Measurements from ENCODE around the gene SEPHS2.
A peak's percentile ranks its signal among the peaks of the same experiment; 100 is the strongest.

The SEPHS2 gene

DNA sequence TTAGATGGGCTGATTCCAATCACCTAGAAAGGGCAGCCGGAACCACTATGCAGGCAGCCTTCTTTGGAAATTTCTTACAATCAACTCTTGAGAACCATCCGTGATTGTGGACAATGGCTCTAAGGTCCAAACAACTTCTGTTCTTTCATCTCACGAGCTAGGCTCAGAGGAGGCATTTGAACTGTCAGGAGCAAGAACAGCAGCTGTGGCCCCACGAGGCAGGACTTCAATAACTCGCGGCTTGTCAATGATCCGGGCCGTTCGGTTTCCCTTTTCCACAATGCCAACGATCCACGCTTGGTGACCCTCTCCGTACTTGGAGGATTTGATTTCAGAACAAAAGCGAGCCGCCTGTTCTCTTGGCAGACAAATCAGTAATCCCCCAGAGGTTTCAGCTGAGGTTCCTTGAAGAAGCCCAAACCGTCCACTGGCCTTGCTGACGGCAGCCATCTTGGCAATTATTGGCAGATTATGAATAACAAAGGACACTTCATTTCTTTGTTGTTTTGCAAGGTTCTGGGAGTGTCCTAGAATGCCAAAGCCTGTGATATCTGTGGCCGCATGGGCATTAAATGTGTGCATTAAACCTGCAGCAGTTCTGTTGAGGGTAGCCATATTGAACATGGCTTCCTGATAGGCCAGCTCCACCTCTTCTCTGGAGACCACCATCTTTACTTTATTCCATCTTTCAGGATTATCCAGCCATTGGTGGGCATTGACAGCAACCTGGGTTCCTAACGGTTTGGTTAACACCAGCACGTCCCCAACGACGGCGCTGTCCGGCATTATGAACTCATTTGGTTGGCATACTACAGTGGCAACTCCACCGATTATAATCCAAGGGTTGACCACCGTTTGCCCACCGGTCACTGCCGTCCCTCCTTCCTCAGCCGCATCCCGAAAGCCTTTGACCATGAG lies 1.2 kb downstream of the SEPHS2 start:
- H3K27me3 ChIP-seq (replicated peaks; ENCODE audit: control insufficient read depth, insufficient read depth, low read length): no peaks in the 10 kb centered on the region
- DNase-seq (ENCODE audit: low read depth): no peak
- H3K36me3 ChIP-seq (ENCODE audit: control insufficient read depth, insufficient read depth, low read length, severe bottlenecking): peaks cover 15% of the 10 kb centered on the region
- no peaks in the 10 kb centered on the region for H3K9me3 ChIP-seq (ENCODE audit: control insufficient read depth, low read length)
- peak overlapping the region; percentile 98 for H3K9ac ChIP-seq (ENCODE audit: low read length)
- peak overlapping the region; percentile 91 for H3K4me3 ChIP-seq (ENCODE audit: low read length)
- peaks cover 25% of the 10 kb centered on the region for H3K4me1 ChIP-seq (ENCODE audit: control insufficient read depth, insufficient read depth, low read length)

GRCh38 chr16:30443631-30444030 lies 2.0 kb downstream of the SEPHS2 start:
- Histone ChIP-seq H3K4me1 (ENCODE audit: control insufficient read depth, insufficient read depth, low read length) (peaks cover 25% of the 10 kb centered on the region), H3K9ac (ENCODE audit: low read length) (no peak overlapping the region), H3K27me3 (replicated peaks; ENCODE audit: control insufficient read depth, insufficient read depth, low read length) (no peaks in the 10 kb centered on the region), H3K4me3 (ENCODE audit: low read length) (peak overlapping the region; percentile 91), H3K9me3 (ENCODE audit: control insufficient read depth, low read length) (no peaks in the 10 kb centered on the region), H3K36me3 (ENCODE audit: control insufficient read depth, insufficient read depth, low read length, severe bottlenecking) (peaks cover 15% of the 10 kb centered on the region)
- DNase-seq (ENCODE audit: low read depth): no peak

GRCh38 chr16:30439720-30440348 lies 5.8 kb downstream of the SEPHS2 start:
- Histone ChIP-seq H3K4me1 (ENCODE audit: control insufficient read depth, insufficient read depth, low read length) (peaks cover 18% of the 10 kb centered on the region), H3K27me3 (replicated peaks; ENCODE audit: control insufficient read depth, insufficient read depth, low read length) (no peaks in the 10 kb centered on the region), H3K4me3 (ENCODE audit: low read length) (no peak overlapping the region), H3K36me3 (ENCODE audit: control insufficient read depth, insufficient read depth, low read length, severe bottlenecking) (peaks cover 15% of the 10 kb centered on the region), H3K9ac (ENCODE audit: low read length) (no peak overlapping the region), H3K9me3 (ENCODE audit: control insufficient read depth, low read length) (no peaks in the 10 kb centered on the region)
- no peak for DNase-seq (ENCODE audit: low read depth)

DNA sequence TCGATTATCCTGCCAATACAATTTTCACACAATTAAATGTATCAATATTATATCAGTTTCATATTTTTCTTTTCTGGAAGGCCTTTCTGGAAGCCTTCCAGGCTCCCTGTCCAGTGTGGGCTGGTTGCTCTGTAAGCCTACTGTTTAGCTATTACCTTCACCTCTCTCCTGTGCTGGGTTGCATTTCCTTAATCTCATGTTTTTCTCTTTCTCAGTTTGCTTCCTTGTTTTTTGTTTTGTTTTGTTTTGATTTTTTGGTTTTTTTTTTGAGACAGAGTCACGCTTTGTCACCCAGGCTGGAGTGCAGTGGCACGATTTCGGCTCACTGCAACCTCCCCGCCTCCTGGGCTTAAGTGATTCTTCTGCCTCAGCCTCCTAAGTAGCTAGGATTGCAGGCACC lies 6.8 kb downstream of the SEPHS2 start:
- H3K4me3 ChIP-seq (ENCODE audit: low read length): no peak overlapping the region
- H3K9me3 ChIP-seq (ENCODE audit: control insufficient read depth, low read length): no peaks in the 10 kb centered on the region
- H3K9ac ChIP-seq (ENCODE audit: low read length): no peak overlapping the region
- peaks cover 8% of the 10 kb centered on the region for H3K4me1 ChIP-seq (ENCODE audit: control insufficient read depth, insufficient read depth, low read length)
- no peaks in the 10 kb centered on the region for H3K27me3 ChIP-seq (replicated peaks; ENCODE audit: control insufficient read depth, insufficient read depth, low read length)
- H3K36me3 ChIP-seq (ENCODE audit: control insufficient read depth, insufficient read depth, low read length, severe bottlenecking): peaks cover 10% of the 10 kb centered on the region
- no peak for DNase-seq (ENCODE audit: low read depth)

DNA sequence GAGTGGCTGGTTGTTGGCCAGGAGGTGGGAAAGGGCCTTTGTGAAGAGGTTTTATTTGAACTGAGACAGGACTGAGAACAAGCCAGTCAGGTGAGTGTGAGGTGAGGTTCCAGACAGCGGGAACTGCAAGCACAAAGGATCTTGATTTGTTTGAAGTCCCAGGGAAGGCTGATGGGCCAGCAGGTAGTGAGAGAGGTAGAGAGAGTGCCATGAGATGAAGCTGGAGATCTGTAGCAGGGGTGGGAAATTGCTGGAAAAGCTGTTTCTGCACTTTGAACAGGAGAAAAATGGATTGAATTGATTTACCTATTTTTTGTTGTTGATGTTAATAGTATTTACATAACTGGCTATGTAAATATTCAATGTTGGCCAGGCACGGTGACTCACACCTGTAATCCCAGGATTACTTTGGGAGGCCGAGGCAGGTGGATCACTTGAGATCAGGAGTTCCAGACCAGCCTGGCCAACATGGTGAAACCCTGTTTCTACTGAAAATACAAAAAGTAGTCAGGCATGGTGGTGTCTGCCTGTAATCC lies 8.1 kb downstream of the SEPHS2 start:
- H3K27me3 ChIP-seq (replicated peaks; ENCODE audit: control insufficient read depth, insufficient read depth, low read length): no peaks in the 10 kb centered on the region
- H3K36me3 ChIP-seq (ENCODE audit: control insufficient read depth, insufficient read depth, low read length, severe bottlenecking): no peaks in the 10 kb centered on the region
- H3K9ac ChIP-seq (ENCODE audit: low read length): no peak overlapping the region
- H3K4me1 ChIP-seq (ENCODE audit: control insufficient read depth, insufficient read depth, low read length): no peaks in the 10 kb centered on the region
- no peaks in the 10 kb centered on the region for H3K9me3 ChIP-seq (ENCODE audit: control insufficient read depth, low read length)
- H3K4me3 ChIP-seq (ENCODE audit: low read length): no peak overlapping the region
- no peak for DNase-seq (ENCODE audit: low read depth)

- H3K36me3 ChIP-seq (ENCODE audit: control insufficient read depth, insufficient read depth, low read length, severe bottlenecking): no peaks in the 10 kb centered on the region
- no peak overlapping the region for H3K9ac ChIP-seq (ENCODE audit: low read length)
- no peak overlapping the region for H3K4me3 ChIP-seq (ENCODE audit: low read length)
- DNase-seq (ENCODE audit: low read depth): no peak
- no peaks in the 10 kb centered on the region for H3K27me3 ChIP-seq (replicated peaks; ENCODE audit: control insufficient read depth, insufficient read depth, low read length)
- peaks cover 7% of the 10 kb centered on the region for H3K4me1 ChIP-seq (ENCODE audit: control insufficient read depth, insufficient read depth, low read length)
- no peaks in the 10 kb centered on the region for H3K9me3 ChIP-seq (ENCODE audit: control insufficient read depth, low read length)
Observed at GRCh38 chr16:30434852-30435251, 10.8 kb downstream of the SEPHS2 start.

GRCh38 chr16:30430428-30430970 lies 15.2 kb downstream of the SEPHS2 start:
- H3K36me3 ChIP-seq (ENCODE audit: control insufficient read depth, insufficient read depth, low read length, severe bottlenecking): no peaks in the 10 kb centered on the region
- H3K4me1 ChIP-seq (ENCODE audit: control insufficient read depth, insufficient read depth, low read length): peaks cover 16% of the 10 kb centered on the region
- DNase-seq (ENCODE audit: low read depth): no peak
- H3K4me3 ChIP-seq (ENCODE audit: low read length): peak overlapping the region; percentile 87
- peak overlapping the region; percentile 79 for H3K9ac ChIP-seq (ENCODE audit: low read length)
- no peaks in the 10 kb centered on the region for H3K9me3 ChIP-seq (ENCODE audit: control insufficient read depth, low read length)
- no peaks in the 10 kb centered on the region for H3K27me3 ChIP-seq (replicated peaks; ENCODE audit: control insufficient read depth, insufficient read depth, low read length)

- Histone ChIP-seq H3K4me1 (ENCODE audit: control insufficient read depth, insufficient read depth, low read length) (peaks cover 16% of the 10 kb centered on the region), H3K36me3 (ENCODE audit: control insufficient read depth, insufficient read depth, low read length, severe bottlenecking) (no peaks in the 10 kb centered on the region)
- DNase-seq (ENCODE audit: low read depth): peak; percentile 99
Observed at GRCh38 chr16:30429678-30430427, 15.8 kb downstream of the SEPHS2 start, which contains the start of gene DCTPP1. DCTPP1 (minus strand) TSS chr16:30430030; CDS start chr16:30429980, 50 bp downstream.

GRCh38 chr16:30429418-30429677 lies 16.3 kb downstream of the SEPHS2 start:
- peaks cover 1% of the 10 kb centered on the region for H3K36me3 ChIP-seq (ENCODE audit: control insufficient read depth, insufficient read depth, low read length, severe bottlenecking)
- H3K9me3 ChIP-seq (ENCODE audit: control insufficient read depth, low read length): no peaks in the 10 kb centered on the region
- H3K4me3 ChIP-seq (ENCODE audit: low read length): peak overlapping the region; percentile 87
- DNase-seq (ENCODE audit: low read depth): no peak
- peak overlapping the region; percentile 79 for H3K9ac ChIP-seq (ENCODE audit: low read length)
- H3K27me3 ChIP-seq (replicated peaks; ENCODE audit: control insufficient read depth, insufficient read depth, low read length): no peaks in the 10 kb centered on the region
- peaks cover 16% of the 10 kb centered on the region for H3K4me1 ChIP-seq (ENCODE audit: control insufficient read depth, insufficient read depth, low read length)

More at GRCh38 chr16:30429678-30430427, 15.8 kb downstream of the SEPHS2 start, which contains the start of gene DCTPP1:
- H3K9ac ChIP-seq (ENCODE audit: low read length): peak within 1 kb of the TSS; percentile 79
- no peaks in the 10 kb centered on the region for H3K9me3 ChIP-seq (ENCODE audit: control insufficient read depth, low read length)
- no peaks in the 10 kb centered on the region for H3K27me3 ChIP-seq (replicated peaks; ENCODE audit: control insufficient read depth, insufficient read depth, low read length)
- peak within 1 kb of the TSS; percentile 87 for H3K4me3 ChIP-seq (ENCODE audit: low read length)

DNA sequence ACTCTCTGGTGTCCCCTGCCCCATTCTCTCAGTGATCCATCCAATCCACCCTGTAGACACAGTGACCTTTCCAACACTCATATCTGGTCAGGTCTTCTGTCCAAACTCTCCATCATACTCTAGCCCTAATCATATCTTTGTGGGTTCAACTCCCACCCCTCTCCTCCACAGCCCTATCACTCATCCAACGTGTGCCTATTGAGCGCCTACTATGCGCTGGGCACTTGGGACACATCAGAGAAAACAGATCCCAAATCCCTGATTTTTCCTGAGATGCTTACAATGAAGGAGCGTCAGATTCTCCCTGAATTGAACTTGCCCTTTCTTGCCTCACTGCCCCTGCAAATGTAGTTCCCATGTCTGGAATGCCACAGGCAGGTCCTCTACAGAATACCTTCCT lies 17.6 kb downstream of the SEPHS2 start:
- Histone ChIP-seq H3K36me3 (ENCODE audit: control insufficient read depth, insufficient read depth, low read length, severe bottlenecking) (peaks cover 13% of the 10 kb centered on the region), H3K9me3 (ENCODE audit: control insufficient read depth, low read length) (no peaks in the 10 kb centered on the region), H3K9ac (ENCODE audit: low read length) (no peak overlapping the region), H3K27me3 (replicated peaks; ENCODE audit: control insufficient read depth, insufficient read depth, low read length) (no peaks in the 10 kb centered on the region), H3K4me1 (ENCODE audit: control insufficient read depth, insufficient read depth, low read length) (peaks cover 16% of the 10 kb centered on the region), H3K4me3 (ENCODE audit: low read length) (no peak overlapping the region)
- no peak for DNase-seq (ENCODE audit: low read depth)

DNA sequence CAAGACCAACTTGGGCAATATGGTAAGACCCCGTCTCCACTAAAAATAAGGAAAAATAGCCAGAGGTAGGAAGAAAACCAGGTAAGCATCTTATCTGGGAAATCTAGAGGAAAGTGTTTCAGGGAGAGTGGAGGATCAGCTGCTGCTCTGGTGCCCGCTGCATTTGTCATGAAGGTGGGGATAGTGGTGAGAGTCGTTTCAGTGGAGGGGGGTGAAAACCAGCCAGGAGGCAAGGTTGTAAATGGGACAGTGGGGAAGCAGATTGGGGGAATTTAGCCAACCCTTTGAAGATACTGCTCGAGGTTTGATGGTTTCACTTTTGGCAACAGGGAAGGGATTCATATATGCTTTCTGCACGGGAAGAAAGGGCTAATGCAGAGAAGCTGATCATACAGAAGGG lies 24.7 kb downstream of the SEPHS2 start:
- no peaks in the 10 kb centered on the region for H3K9me3 ChIP-seq (ENCODE audit: control insufficient read depth, low read length)
- H3K4me3 ChIP-seq (ENCODE audit: low read length): no peak overlapping the region
- peaks cover 13% of the 10 kb centered on the region for H3K36me3 ChIP-seq (ENCODE audit: control insufficient read depth, insufficient read depth, low read length, severe bottlenecking)
- H3K27me3 ChIP-seq (replicated peaks; ENCODE audit: control insufficient read depth, insufficient read depth, low read length): no peaks in the 10 kb centered on the region
- no peak for DNase-seq (ENCODE audit: low read depth)
- H3K9ac ChIP-seq (ENCODE audit: low read length): no peak overlapping the region
- peaks cover 3% of the 10 kb centered on the region for H3K4me1 ChIP-seq (ENCODE audit: control insufficient read depth, insufficient read depth, low read length)
